EH (cell line): ENCODE data around the gene PRKG1.

Experiments used
- DNase-seq: peaks from one replicate; pipeline ENCODE4 v3.0.0-alpha.2; 2015; ENCODE audit warnings: low read depth

The PRKG1 gene

GRCh38 chr10:51760864-51761640 is 686.8 kb downstream of the PRKG1 start:
- DNase-seq = no peak

- no peak for DNase-seq
Observed at GRCh38 chr10:51763746-51764145, 689.5 kb downstream of the PRKG1 start.

GRCh38 chr10:51765284-51765971 is 691.1 kb downstream of the PRKG1 start:
- DNase-seq = no peak

- no peak for DNase-seq
Observed at GRCh38 chr10:51766423-51767102, 692.3 kb downstream of the PRKG1 start.

- DNase-seq = no peak
Observed at GRCh38 chr10:51767103-51767763, 692.9 kb downstream of the PRKG1 start.

GRCh38 chr10:51768886-51769465 is 694.7 kb downstream of the PRKG1 start:
- no peak for DNase-seq

DNA sequence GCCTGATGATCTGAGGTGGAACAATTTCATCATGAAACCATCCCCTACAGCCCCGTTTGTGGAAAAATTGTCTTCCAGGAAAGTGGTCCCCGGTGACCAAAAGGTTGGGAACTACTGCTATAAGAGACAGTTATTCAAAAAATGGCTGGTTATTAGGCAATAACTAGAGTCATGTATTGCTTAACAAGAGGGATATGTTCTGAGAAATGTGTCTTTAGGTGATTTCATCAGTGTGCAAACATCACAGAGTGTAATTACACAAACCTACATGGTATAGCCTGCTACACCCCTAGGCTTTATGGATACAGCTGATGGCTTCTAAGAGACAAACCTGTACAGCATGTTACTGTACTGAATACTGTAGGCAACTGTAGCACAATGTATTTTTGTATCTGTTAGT is 696.4 kb downstream of the PRKG1 start:
- DNase-seq = no peak

DNA sequence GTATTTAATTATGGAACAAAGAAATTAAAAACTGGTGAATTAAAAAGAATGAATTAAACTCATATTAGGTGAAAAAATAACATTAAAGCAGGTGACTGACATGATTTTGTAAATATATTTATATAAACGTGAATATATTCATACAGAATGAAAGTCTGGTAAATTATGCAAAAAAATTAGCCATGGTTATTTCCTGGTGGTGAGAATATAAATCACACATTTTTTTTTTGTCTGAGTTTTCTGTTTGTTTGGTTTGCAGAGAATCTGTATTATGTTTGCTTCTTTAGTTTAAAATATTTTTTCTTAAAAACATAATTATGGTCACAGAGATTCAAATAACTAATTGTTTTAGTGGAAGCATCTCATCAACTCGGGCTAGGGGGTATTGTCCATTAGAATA is 698.1 kb downstream of the PRKG1 start:
- DNase-seq = no peak

DNA sequence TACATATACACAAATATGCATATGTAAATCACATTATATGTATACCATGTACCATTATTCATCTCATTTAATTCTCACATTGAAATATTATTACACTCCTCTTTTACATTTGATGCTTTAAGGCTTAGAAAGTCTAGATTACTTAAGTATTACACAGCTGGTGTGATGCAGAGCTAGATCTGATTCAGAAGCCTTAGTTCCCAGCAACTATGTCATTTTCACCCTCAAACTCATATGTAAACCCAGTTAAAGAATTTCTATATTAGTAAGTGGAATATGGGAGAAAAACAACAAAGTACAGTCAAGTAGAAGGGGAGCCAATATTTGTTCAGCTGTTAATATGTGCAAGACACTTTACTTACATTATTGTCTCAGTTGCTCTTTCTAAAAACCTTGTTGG is 699.4 kb downstream of the PRKG1 start:
- no peak for DNase-seq

DNA sequence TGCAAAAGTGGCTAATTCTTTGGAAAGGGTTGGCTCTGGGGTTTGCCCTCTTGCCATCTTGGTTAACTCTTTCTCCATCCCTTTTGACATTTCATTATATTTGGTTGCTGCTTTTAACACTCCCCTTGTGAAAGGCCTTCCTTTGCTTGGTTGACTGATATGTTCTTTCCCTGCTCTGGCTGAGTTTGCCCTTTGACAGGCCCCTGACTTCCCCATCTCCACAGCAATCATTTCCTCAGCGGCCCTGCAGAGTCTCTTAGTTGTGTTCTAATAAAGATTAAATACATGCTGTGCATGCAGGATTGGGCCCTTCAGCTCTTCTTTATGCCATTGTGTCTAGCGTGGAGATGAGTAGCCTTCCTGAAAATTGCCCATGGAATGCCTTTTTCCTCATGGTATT is 709.7 kb downstream of the PRKG1 start:
- DNase-seq = no peak

- no peak for DNase-seq
Observed at GRCh38 chr10:51786016-51786683, 711.9 kb downstream of the PRKG1 start.

DNA sequence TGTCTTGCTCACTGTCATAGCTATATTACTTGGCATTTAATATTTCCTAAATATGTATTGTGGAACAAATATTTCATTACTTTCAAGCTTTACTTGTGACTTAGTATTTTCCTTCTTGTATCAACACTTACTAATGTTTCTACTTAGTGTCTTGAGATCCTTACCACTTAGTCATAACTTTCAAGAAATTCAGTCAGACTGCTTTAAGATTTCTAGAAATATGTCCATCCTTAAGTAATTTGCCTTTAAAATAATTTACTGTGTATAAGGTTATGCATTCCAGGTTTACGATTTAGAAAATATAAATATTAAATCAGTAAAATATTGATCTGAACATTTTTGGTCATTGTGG is 712.4 kb downstream of the PRKG1 start:
- DNase-seq = no peak

GRCh38 chr10:51788273-51788672 is 714.0 kb downstream of the PRKG1 start:
- no peak for DNase-seq

GRCh38 chr10:51789118-51789517 is 714.8 kb downstream of the PRKG1 start:
- no peak for DNase-seq

DNA sequence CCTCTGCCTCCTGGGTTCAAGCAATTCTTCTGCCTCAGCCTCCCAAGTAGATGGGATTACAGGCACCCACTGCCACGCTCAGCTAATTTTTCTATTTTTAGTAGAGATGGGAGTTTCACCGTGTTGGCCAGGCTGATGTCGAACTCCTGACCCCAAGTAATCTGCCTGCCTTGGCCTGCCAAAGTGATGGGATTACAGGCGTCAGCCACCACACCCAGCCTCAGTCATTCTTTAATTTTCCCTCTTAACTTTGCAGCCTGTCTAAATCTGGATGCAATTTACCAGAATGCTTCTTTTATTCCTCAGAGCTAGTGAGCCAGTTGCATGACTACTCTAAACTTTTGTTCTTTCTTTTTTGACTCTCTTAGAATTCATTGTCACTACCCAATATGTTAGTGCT is 715.6 kb downstream of the PRKG1 start:
- no peak for DNase-seq

GRCh38 chr10:51792678-51793077 is 718.4 kb downstream of the PRKG1 start:
- no peak for DNase-seq

DNA sequence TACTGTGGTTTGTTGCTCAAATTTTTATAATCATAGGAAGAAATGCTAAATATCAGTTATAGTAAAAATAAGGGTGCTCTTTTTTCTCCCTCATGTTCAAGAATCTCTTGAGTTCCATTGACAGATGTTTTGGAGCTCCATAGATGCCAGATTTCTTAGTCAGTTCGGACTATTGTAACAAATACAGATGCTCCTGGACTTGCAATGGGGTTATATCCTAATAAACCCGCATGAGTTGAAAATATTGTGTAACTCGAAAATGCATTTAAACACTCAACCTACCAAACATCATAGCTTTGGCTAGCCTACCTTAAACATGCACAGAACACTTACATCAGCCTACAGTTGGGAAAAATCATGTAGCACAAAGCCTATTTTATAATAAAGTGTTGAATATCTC is 725.8 kb downstream of the PRKG1 start:
- DNase-seq = no peak

DNA sequence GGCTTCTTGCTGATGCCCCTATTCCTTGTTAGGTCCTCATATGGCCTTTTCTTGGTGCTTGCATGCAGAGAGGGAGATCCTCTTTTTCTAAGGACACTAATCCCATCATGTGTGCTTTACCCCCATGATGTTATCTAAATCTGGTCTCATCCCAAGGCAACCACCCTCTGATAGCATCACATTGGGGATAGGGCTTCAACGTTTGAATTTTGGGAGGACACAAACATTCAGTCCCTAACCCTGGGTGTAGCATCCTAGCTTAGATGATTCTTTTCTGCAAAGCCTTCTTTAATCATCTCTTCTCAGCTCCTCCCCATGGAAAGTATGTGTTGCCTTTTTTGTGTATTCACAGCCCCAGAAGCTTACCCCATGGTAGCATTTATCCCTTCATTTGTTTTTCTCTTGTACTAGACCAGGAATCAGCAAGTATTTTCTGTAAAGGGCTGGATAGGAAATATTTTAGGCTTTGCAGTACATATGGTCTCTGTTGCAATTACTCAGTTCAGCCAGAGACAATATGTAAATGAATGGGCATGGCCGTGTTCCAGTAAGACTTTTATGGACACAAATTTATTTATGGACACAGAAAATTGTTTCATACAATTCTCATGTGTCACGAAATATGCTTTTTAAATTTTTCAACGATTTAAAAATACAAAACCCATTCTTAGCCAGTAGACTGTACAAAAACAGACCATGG is 726.6 kb downstream of the PRKG1 start:
- DNase-seq = peak; percentile 4

DNA sequence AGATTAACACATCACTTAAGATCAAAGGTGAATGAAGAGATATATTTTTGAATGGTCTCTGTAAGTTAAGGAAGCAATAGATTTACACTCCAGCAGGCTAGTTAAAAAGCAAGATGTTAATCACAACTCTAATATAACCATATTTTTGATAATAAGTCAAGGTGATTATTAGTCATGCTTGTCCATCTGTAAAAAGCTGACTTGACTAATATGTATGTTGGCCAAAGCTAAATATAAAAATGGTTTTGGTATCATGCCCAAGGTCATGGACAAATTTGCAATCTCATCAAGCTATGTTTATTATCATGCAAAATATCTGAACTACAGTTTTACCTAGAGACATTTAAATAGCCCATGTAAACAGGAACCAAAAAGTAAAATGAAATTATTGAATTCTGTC is 727.7 kb downstream of the PRKG1 start:
- no peak for DNase-seq

DNA sequence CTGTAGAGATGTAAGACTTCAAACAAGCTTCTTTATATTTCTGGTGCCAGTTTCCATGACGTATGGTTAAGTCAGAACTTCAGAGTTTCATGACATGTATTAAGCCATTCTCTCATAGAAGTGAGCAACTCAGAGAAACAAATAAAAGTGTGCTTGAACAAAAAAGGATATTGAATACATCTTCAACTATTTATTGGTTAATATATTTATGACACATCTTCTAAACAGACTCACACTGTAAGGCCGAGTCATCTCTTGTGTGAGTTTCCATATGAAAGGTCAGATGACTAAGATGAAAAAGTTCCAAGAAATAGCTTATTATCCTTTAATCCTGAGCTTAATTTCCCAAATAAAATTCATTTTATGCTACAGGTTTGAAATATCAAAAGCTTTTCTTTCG is 730.6 kb downstream of the PRKG1 start:
- DNase-seq = peak; percentile 40
